Jurkat, Clone E6-1 (cell line): Measurements from ENCODE around the gene GRAMD4.
"Not testable (repeated sequence)": the region's sequence is repeated elsewhere in the genome, so short reads cannot be mapped to it uniquely, and the experiment has no call there.

Experiments used
- DNase-seq: peaks from one replicate; pipeline ENCODE4 v3.0.0-alpha.2; 2011; ENCODE audit warnings: low read depth, low spot score
- H3K4me3 ChIP-seq: 2 replicates; pipeline ENCODE4 v1.5.1; 2011; ENCODE audit warnings: mild to moderate bottlenecking, low read length, control low read depth, moderate library complexity

Gene GRAMD4

DNA sequence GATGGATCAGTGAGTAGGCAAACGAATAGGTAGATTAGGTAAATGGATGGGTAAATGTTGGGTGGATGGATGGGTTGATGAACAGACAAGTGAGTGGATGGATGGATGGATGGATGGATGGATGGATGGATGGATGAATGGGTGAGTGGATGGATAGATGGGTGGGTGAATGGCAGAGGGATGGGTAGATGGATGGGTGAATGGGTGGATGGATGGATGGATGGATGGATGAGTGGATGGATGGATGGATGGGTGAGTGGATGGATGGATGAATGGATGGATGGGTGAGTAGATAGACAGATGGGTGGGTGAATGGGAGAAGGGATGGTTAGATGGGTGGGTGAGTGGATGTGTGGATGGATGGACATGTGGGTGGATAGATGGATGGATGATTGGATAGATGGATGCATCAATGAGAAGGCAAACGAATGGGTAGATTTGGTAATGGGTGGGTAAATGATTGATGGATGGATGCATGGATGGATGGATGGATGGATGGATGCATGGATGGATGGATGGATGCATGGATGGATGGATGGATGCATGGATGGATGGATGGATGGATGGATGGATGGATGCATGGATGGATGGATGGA lies 28.1 kb downstream of the GRAMD4 start:
- DNase-seq, H3K4me3 ChIP-seq: not testable (repeated sequence)

GRCh38 chr22:46649141-46650077 lies 29.2 kb downstream of the GRAMD4 start:
- no peak for DNase-seq
- H3K4me3 ChIP-seq: no peak overlapping the region

GRCh38 chr22:46650078-46650810 lies 30.1 kb downstream of the GRAMD4 start:
- no peak for DNase-seq
- no peak overlapping the region for H3K4me3 ChIP-seq

- no peak for DNase-seq
- H3K4me3 ChIP-seq: no peak overlapping the region
These were observed 31.1 kb downstream of the GRAMD4 start for GRCh38 chr22:46651316-46651715.

DNA sequence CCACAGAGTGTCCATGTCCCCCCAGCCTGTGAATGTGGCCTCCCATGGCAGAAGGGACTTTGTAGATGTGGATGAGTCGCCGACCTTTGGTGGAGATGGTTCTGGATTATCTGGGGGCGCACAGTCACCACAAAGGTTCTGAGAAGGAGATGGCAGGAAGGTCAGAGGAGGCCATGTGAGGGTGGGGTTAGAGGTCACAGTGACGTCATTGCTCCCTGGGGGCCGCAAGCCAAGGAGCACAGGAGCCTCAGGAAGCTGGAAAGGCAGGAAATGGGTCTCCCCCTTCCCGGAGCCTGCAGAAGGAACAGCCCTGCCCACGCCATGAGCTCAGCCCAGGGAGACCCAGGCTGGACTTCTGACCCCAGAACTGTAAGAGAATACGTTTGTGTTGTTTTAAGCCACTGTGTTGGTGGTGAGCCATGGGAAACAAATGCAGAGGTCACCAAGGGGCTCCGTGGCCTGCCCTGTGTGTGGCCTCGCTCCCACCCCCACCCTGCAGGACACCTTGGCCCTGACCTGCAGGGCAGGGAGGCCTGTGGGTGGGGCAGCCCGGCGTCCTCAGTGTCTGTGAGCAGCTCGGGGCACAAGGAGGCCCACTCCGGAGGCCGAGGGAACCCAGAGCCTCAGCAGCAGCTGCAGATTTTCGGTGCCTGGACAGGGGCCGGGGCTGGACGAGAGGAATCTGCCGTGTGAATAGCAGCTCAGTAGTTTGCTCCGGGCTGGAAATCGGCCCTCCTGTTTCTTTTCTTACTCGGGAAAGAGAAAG lies 32.1 kb downstream of the GRAMD4 start:
- H3K4me3 ChIP-seq: no peak overlapping the region
- DNase-seq: no peak

DNA sequence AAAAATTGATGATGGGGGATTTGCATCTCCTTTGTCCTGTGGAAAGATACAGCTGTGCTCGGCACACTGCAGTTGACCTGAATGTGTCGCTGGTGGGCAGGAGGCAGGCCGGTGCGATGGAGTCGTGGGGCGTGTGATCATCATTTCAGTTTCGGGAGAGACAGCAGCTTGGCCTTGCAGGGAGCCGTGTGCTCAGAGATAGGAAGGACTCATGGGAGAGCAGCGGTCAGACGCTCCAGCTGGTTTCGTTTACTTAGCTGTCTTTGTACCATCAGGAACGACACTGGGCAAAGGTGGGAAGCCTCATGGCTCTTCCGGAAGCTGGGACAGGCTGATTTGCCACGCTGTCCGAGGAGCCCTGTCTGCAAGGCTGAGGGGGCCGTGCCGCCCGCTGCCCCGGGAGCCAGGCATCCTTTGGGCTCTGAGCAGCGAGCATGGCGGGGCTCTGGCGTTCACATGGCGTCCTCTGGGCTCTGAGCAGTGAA lies 32.7 kb downstream of the GRAMD4 start:
- no peak overlapping the region for H3K4me3 ChIP-seq
- DNase-seq: no peak

GRCh38 chr22:46653596-46653995 lies 33.4 kb downstream of the GRAMD4 start:
- DNase-seq: no peak
- no peak overlapping the region for H3K4me3 ChIP-seq

DNA sequence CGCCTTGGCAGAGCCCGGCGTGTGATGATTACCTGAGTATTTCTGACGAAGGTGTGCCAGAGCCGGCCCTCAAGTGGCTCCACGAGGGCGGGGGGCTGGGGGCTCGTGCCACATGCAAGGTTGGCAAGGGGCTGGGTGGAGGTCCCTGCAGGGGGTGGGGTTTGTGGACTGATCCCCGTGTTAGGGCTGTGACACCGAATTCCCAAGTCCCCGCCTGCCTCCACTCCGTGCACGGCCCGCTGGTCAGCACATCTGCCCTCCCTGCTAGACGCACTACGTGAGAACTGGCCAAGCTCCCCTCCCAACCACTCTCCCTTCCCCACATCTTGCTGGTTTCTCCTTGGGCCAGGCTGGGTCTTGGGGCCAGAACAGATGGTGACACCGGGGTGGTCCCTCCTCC lies 34.2 kb downstream of the GRAMD4 start:
- DNase-seq: no peak
- no peak overlapping the region for H3K4me3 ChIP-seq

- no peak for DNase-seq
- H3K4me3 ChIP-seq: no peak overlapping the region
These were observed 34.9 kb downstream of the GRAMD4 start for GRCh38 chr22:46654927-46655595.

- no peak overlapping the region for H3K4me3 ChIP-seq
- no peak for DNase-seq
These were observed 35.8 kb downstream of the GRAMD4 start for GRCh38 chr22:46655861-46656608.

DNA sequence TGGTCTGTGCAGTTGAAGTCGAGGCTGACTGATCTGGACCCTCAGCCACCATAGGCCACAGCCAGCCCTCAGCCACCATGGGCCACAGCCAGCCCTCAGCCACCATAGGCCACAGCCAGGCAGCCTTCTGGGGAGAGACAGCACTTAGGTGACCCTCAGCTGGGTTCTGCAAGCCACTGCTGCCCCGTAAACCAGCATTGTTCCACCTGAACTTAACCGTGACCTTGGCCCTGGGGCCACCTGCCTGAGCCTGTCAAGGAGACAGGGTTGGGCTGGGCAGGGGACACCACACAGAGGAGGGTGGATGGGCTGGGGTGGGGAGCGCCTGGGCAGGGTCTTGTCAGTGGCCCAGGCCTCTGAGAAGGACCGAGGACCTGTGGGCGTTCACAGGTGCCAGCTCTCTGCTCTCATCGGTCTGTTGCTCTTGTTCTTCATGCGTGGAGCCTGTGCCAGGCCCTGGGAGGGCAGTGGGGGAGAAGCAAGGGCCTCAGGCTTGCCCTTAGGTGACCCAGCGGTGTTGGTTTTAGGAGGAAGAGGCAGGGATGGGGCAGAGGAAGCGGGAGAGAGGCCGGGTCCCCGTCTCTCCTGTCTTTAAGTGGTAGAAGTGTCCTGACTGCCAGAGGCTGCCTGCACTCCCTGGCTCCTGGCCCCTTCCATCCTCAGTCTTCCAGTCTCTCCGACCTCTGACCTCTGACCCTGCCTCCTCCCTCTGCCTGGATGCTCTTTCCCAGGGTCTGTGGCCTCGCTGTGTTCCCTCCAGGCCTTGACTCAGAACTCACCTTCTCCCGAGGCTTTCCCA lies 36.9 kb downstream of the GRAMD4 start:
- no peak overlapping the region for H3K4me3 ChIP-seq
- no peak for DNase-seq

DNA sequence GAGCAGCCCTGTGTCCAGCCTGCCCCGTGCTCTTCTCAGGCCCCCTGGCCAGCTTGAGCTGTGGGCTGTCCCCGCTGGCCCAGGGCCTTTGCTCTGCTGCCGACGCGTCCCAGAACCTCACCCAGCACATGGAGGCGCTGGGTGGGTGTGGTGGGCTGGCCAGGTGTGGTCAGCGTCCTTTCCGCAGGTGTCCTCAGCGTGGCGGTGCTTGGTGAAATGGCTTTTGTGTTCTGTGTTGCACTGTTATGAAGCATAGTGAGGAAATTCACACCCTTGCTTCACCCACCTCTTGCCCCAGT lies 37.4 kb downstream of the GRAMD4 start:
- DNase-seq: no peak

GRCh38 chr22:46657996-46658947 lies 38.1 kb downstream of the GRAMD4 start:
- H3K4me3 ChIP-seq: no peak overlapping the region
- DNase-seq: no peak

More for the DNA sequence above, 37.4 kb downstream of the GRAMD4 start:
- H3K4me3 ChIP-seq: no peak overlapping the region

GRCh38 chr22:46659059-46659790 lies 39.0 kb downstream of the GRAMD4 start:
- no peak overlapping the region for H3K4me3 ChIP-seq
- no peak for DNase-seq

GRCh38 chr22:46659791-46660186 lies 39.6 kb downstream of the GRAMD4 start:
- no peak overlapping the region for H3K4me3 ChIP-seq
- no peak for DNase-seq
